ENCODE data around the gene SAMD13. TPM values are rescaled to one million over a fixed set of nuclear protein-coding genes. Genes with fewer than 3 reads are reported as not detected.
"Not testable (repeated sequence)": the region's sequence is repeated elsewhere in the genome, so short reads cannot be mapped to it uniquely, and the experiment has no call there.

The SAMD13 gene
- polyA plus RNA-seq, 10 donors: 5.7 to 10.2 (median 7.4) TPM

- DNase-seq: no peak
These were observed 18.7 kb upstream of the SAMD13 start for GRCh38 chr1:84282780-84283333.

- DNase-seq: no peak
These were observed 18.1 kb upstream of the SAMD13 start for GRCh38 chr1:84283381-84283780.

- no peak for DNase-seq
These were observed 15.4 kb upstream of the SAMD13 start for GRCh38 chr1:84286071-84286470.

GRCh38 chr1:84287389-84287788, 14.1 kb upstream of the SAMD13 start:
- not testable (repeated sequence) for DNase-seq

GRCh38 chr1:84289169-84289785, 12.2 kb upstream of the SAMD13 start:
- no peak for DNase-seq

- DNase-seq: no peak
These were observed 9.4 kb upstream of the SAMD13 start for GRCh38 chr1:84291882-84292655.

GRCh38 chr1:84293766-84294165, 7.7 kb upstream of the SAMD13 start:
- no peak for DNase-seq

- DNase-seq: no peak
These were observed 6.8 kb upstream of the SAMD13 start for GRCh38 chr1:84294751-84295150.

GRCh38 chr1:84297546-84298244, 3.8 kb upstream of the SAMD13 start:
- no peak for DNase-seq

- DNase-seq: peak; percentile 25 to 90 (median 76)
These were observed 3.2 kb upstream of the SAMD13 start for GRCh38 chr1:84298328-84298683.

GRCh38 chr1:84298684-84299535, 2.6 kb upstream of the SAMD13 start:
- DNase-seq: peak; percentile 26 to 86 (median 44)

GRCh38 chr1:84299536-84300170, 1.9 kb upstream of the SAMD13 start:
- DNase-seq: peak; percentile 24 to 58 (median 40)

- peak in 1 of 3 donors; percentile 37 for DNase-seq
These were observed 1.0 kb upstream of the SAMD13 start for GRCh38 chr1:84300501-84300900.

- peak in 2 of 3 donors; percentile 19 to 55 for DNase-seq
These were observed 377 bp downstream of the SAMD13 start for GRCh38 chr1:84301785-84302385.

- DNase-seq: peak; percentile 26 to 80 (median 35)
These were observed 1.9 kb downstream of the SAMD13 start for GRCh38 chr1:84303314-84303830.

GRCh38 chr1:84307398-84307797, 5.9 kb downstream of the SAMD13 start:
- no peak for DNase-seq

- peak in 2 of 3 donors; percentile 12 to 15 for DNase-seq
These were observed 9.8 kb downstream of the SAMD13 start for GRCh38 chr1:84311296-84311695.

- DNase-seq: no peak
These were observed 18.2 kb downstream of the SAMD13 start for GRCh38 chr1:84319662-84320061.

GRCh38 chr1:84327830-84328229, 26.3 kb downstream of the SAMD13 start:
- no peak for DNase-seq

Measured in muscle of back (tissue), 11 donors.